Trophoblast cell (in vitro differentiated cells and primary cell): ENCODE data around the gene GBP7.

Source experiments
- DNase-seq, 2 donors: peaks; one replicate each; pipeline ENCODE4 v3.0.0-alpha.2; 2016
- H2AFZ ChIP-seq: 2 replicates; pipeline ENCODE4 v1.6.1; 2013; ENCODE audit warnings: low read length, moderate library complexity, mild to moderate bottlenecking; ENCODE audit not compliant: insufficient read depth, poor library complexity
- H2AK5ac ChIP-seq: 2 replicates; pipeline ENCODE4 v1.6.1; 2013; ENCODE audit warnings: mild to moderate bottlenecking, low read length
- H2BK120ac ChIP-seq: 2 replicates; pipeline ENCODE4 v1.6.1; 2013; ENCODE audit warnings: low read length, mild to moderate bottlenecking, moderate library complexity; ENCODE audit not compliant: insufficient read depth, poor library complexity
- H2BK12ac ChIP-seq: 2 replicates; pipeline ENCODE4 v1.6.1; 2013; ENCODE audit warnings: mild to moderate bottlenecking, low read length, moderate library complexity
- H2BK5ac ChIP-seq: 2 replicates; pipeline ENCODE4 v1.6.1; 2013; ENCODE audit warnings: low read length, low read depth, moderate library complexity, mild to moderate bottlenecking; ENCODE audit not compliant: poor library complexity
- H3K14ac ChIP-seq: 2 replicates; pipeline ENCODE4 v1.6.1; 2013; ENCODE audit warnings: mild to moderate bottlenecking, low read length
- H3K18ac ChIP-seq: 2 replicates; pipeline ENCODE4 v1.6.1; 2013; ENCODE audit warnings: mild to moderate bottlenecking, low read length
- H3K23ac ChIP-seq: 2 replicates; pipeline ENCODE4 v1.6.1; 2013; ENCODE audit warnings: low read length
- H3K27ac ChIP-seq: 2 replicates; pipeline ENCODE4 v1.5.1; 2013; ENCODE audit warnings: low read depth, mild to moderate bottlenecking, inconsistent platforms, low read length, moderate library complexity
- H3K27me3 ChIP-seq: 2 replicates; pipeline ENCODE4 v1.6.1; 2013; ENCODE audit warnings: inconsistent platforms, mild to moderate bottlenecking, low read length, moderate library complexity; ENCODE audit not compliant: insufficient read depth
- H3K36me3 ChIP-seq, 2 experiments: 1 replicate in 1 of 2; 2 replicates in 1 of 2; pipeline ENCODE4 v1.6.1; 2013; ENCODE audit warnings: low read length in 2 of 2, mild to moderate bottlenecking in 2 of 2, moderate library complexity in 1 of 2; ENCODE audit not compliant: insufficient read depth in 2 of 2, control insufficient read depth in 1 of 2
- H3K4ac ChIP-seq: 2 replicates; pipeline ENCODE4 v1.6.1; 2013; ENCODE audit warnings: low read depth, mild to moderate bottlenecking, low read length, moderate library complexity
- H3K4me1 ChIP-seq, 2 experiments: 1 replicate in 1 of 2; 2 replicates in 1 of 2; pipeline ENCODE4 v1.6.1; 2013; ENCODE audit warnings: low read length in 2 of 2, mild to moderate bottlenecking in 2 of 2, moderate library complexity in 1 of 2; ENCODE audit not compliant: insufficient read depth in 2 of 2, control insufficient read depth in 1 of 2
- H3K4me2 ChIP-seq: 2 replicates; pipeline ENCODE4 v1.6.1; 2013; ENCODE audit warnings: inconsistent platforms, mild to moderate bottlenecking, low read length, moderate library complexity
- H3K4me3 ChIP-seq: 2 replicates; pipeline ENCODE4 v1.5.1; 2013; ENCODE audit warnings: mild to moderate bottlenecking, low read depth, low read length, inconsistent platforms
- H3K79me1 ChIP-seq: one replicate; pipeline ENCODE4 v1.6.1; 2013; ENCODE audit warnings: low read length
- H3K79me2 ChIP-seq: 2 replicates; pipeline ENCODE4 v1.6.1; 2013; ENCODE audit warnings: low read length, mild to moderate bottlenecking; ENCODE audit not compliant: control insufficient read depth, insufficient read depth, poor library complexity
- H3K9ac ChIP-seq: 2 replicates; pipeline ENCODE4 v1.6.1; 2013; ENCODE audit warnings: mild to moderate bottlenecking, low read length
- H3K9me3 ChIP-seq: 2 replicates; pipeline ENCODE4 v1.6.1; 2013; ENCODE audit warnings: low read depth, mild to moderate bottlenecking, control low read depth, inconsistent platforms, low read length; ENCODE audit not compliant: insufficient read depth
- H4K12ac ChIP-seq: 2 replicates; pipeline ENCODE4 v1.6.1; 2013; ENCODE audit warnings: low read depth, mild to moderate bottlenecking, low read length, moderate library complexity
- H4K8ac ChIP-seq: 2 replicates; pipeline ENCODE4 v1.6.1; 2013; ENCODE audit warnings: low read depth, mild to moderate bottlenecking, low read length, moderate library complexity
- H4K91ac ChIP-seq: one replicate; pipeline ENCODE4 v1.6.1; 2013; ENCODE audit warnings: low read depth, mild to moderate bottlenecking, low read length, moderate library complexity
- WGBS: extraction: QIAGEN DNeasy Blood & Tissue Kit; methylation state at CpG from one replicate; pipeline ENCODE4 v1.1.7; 2013; ENCODE audit warnings: missing lambda C conversion rate; ENCODE audit not compliant: insufficient read length, insufficient coverage; ENCODE audit errors: extremely low coverage; 5-methylcytosine and 5-hydroxymethylcytosine counted together

The GBP7 gene

DNA sequence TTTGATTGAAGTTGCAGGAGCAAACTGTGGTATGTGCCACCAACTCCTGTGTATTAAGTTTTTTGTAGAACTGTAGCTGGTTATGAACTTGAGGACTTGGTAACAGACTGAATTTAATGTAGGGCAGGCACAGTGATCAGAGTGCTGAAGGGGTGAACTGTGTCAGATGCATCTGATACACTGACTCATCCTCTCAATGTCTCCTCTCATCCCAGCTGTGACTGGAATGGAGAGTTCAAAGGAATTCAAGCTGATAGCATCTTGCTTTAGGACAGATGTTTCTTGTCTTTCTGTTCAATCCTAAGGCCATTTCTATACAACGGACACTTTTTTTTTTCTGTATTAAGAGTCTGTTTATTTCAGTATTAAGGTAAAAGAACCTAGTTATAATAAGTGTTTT is 85.8 kb downstream of the GBP7 start:
- H4K8ac ChIP-seq, result no peak overlapping the region
- no peak overlapping the region for H4K91ac ChIP-seq
- no peak overlapping the region for H4K12ac ChIP-seq
- H3K79me2 ChIP-seq, result no peaks in the 10 kb centered on the region
- no peaks in the 10 kb centered on the region for H3K36me3 ChIP-seq
- H3K4ac ChIP-seq, result no peak overlapping the region
- H2AFZ ChIP-seq, result no peak overlapping the region
- H2BK120ac ChIP-seq, result no peak overlapping the region
- no peak overlapping the region for H2BK12ac ChIP-seq
- H3K4me3 ChIP-seq, result no peak overlapping the region
- no peak overlapping the region for H3K14ac ChIP-seq
- H3K23ac ChIP-seq, result no peak overlapping the region
- H3K27ac ChIP-seq, result no peak overlapping the region
- H3K9me3 ChIP-seq, result no peaks in the 10 kb centered on the region
- DNase-seq, result peak; percentile 19 to 72
- no CpG with 5 or more reads among the region's 1 CpG for WGBS
- no peak overlapping the region for H2BK5ac ChIP-seq
- H3K9ac ChIP-seq, result no peak overlapping the region
- H3K4me1 ChIP-seq, result peaks cover 0 to 3% of the 10 kb centered on the region in 2 experiments
- H3K79me1 ChIP-seq, result no peaks in the 10 kb centered on the region
- H3K27me3 ChIP-seq, result no peaks in the 10 kb centered on the region
- H3K4me2 ChIP-seq, result no peak overlapping the region
- no peak overlapping the region for H2AK5ac ChIP-seq
- H3K18ac ChIP-seq, result no peak overlapping the region

DNA sequence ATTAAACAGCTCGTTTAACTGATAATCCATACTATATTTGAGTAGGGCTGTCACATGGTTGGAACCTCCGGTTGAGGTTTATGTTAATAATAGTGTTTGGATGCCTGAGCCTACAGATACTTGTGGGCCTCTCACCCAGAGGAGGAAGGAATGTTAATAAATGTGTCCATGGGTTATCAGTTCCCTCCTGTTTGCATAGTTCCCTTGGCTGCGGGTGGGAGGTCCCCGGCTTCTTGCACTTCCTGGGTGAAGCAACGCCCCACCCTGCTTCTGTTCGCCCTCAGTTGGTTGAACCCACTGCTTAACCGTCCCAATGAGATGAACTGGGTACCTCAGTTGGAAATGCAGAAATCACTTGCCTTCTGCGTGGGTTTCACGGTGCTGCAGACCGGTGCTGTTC is 87.2 kb downstream of the GBP7 start:
- Histone ChIP-seq H3K4me2 (no peak overlapping the region), H3K79me2 (no peaks in the 10 kb centered on the region), H2BK12ac (no peak overlapping the region), H2BK120ac (no peak overlapping the region), H3K4me3 (no peak overlapping the region), H2BK5ac (no peak overlapping the region), H3K27ac (no peak overlapping the region), H3K36me3 (no peaks in the 10 kb centered on the region), H3K4ac (no peak overlapping the region), H3K79me1 (no peaks in the 10 kb centered on the region), H3K18ac (no peak overlapping the region), H2AFZ (no peak overlapping the region), H4K91ac (no peak overlapping the region), H4K12ac (no peak overlapping the region), H4K8ac (no peak overlapping the region), H2AK5ac (no peak overlapping the region), H3K4me1 (peaks cover 0 to 3% of the 10 kb centered on the region in 2 experiments), H3K27me3 (no peaks in the 10 kb centered on the region), H3K9me3 (no peaks in the 10 kb centered on the region), H3K9ac (no peak overlapping the region), H3K14ac (no peak overlapping the region), H3K23ac (no peak overlapping the region)
- no CpG with 5 or more reads among the region's 10 CpGs for WGBS
- peak; percentile 6 to 38 for DNase-seq

DNA sequence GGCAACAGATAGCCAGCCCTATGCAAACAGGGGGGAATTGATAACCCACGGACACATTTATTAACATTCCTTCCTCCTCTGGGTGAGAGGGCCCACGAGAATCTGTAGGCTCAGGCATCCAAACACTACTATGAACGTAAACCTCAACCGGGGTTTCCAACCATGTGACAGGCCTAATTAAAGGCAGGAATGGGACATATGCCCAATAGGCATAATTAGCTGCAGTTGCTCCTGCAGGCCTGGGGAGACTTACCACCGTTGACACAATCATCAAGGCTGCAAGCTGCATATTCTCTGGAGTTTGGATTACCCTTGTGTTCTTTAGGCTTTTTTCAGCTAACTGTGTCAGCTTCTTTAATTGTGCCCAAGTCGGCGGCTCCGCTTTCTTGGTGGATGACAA is 88.6 kb downstream of the GBP7 start:
- Histone ChIP-seq H2AFZ (no peak overlapping the region), H3K4me2 (no peak overlapping the region), H4K12ac (no peak overlapping the region), H2BK12ac (no peak overlapping the region), H4K91ac (no peak overlapping the region), H3K9ac (no peak overlapping the region), H3K18ac (no peak overlapping the region), H3K36me3 (no peaks in the 10 kb centered on the region), H3K4ac (no peak overlapping the region), H3K27me3 (no peaks in the 10 kb centered on the region), H3K79me2 (no peaks in the 10 kb centered on the region), H4K8ac (no peak overlapping the region), H3K14ac (no peak overlapping the region), H3K9me3 (no peaks in the 10 kb centered on the region), H3K4me3 (no peak overlapping the region), H2BK120ac (no peak overlapping the region), H3K79me1 (no peaks in the 10 kb centered on the region), H3K23ac (no peak overlapping the region), H2AK5ac (no peak overlapping the region), H3K27ac (no peak overlapping the region), H3K4me1 (peaks cover 0 to 3% of the 10 kb centered on the region in 2 experiments), H2BK5ac (no peak overlapping the region)
- no CpG with 5 or more reads among the region's 8 CpGs for WGBS
- DNase-seq, result no peak

GRCh38 chr1:89085781-89086180 is 90.0 kb downstream of the GBP7 start:
- Histone ChIP-seq H3K4me1 (peaks cover 0 to 3% of the 10 kb centered on the region in 2 experiments), H2BK120ac (no peak overlapping the region), H4K8ac (no peak overlapping the region), H2BK5ac (no peak overlapping the region), H3K9ac (no peak overlapping the region), H3K23ac (no peak overlapping the region), H2BK12ac (no peak overlapping the region), H3K4ac (no peak overlapping the region), H3K9me3 (no peaks in the 10 kb centered on the region), H4K12ac (no peak overlapping the region), H3K27ac (no peak overlapping the region), H3K4me3 (no peak overlapping the region), H3K79me2 (no peaks in the 10 kb centered on the region), H3K27me3 (no peaks in the 10 kb centered on the region), H4K91ac (no peak overlapping the region), H2AFZ (no peak overlapping the region), H3K18ac (no peak overlapping the region), H3K36me3 (no peaks in the 10 kb centered on the region), H2AK5ac (no peak overlapping the region), H3K79me1 (no peaks in the 10 kb centered on the region), H3K14ac (no peak overlapping the region), H3K4me2 (no peak overlapping the region)
- DNase-seq, result peak; percentile 55 to 72
